GM19238 (cell line): ENCODE data around the gene DPP7.

Experiments used
- DNase-seq: peaks from one replicate; pipeline ENCODE4 v3.0.0; 2011; ENCODE audit warnings: low spot score; ENCODE audit not compliant: insufficient read length

Gene DPP7

GRCh38 chr9:137088121-137088520, 26.4 kb downstream of the DPP7 start:
- DNase-seq = no peak

- no peak for DNase-seq
Measured at GRCh38 chr9:137087409-137087925, 27.1 kb downstream of the DPP7 start.

GRCh38 chr9:137086531-137087408, 27.8 kb downstream of the DPP7 start, which contains the start of gene MAN1B1:
TSS of gene MAN1B1 (plus strand) at chr9:137086985. CDS start at chr9:137087000, 15 bp downstream.
- peak; percentile 98 for DNase-seq

GRCh38 chr9:137085920-137086530, 28.5 kb downstream of the DPP7 start:
- no peak for DNase-seq

- DNase-seq = no peak
Measured at GRCh38 chr9:137084526-137084925, 30.0 kb downstream of the DPP7 start.

- no peak for DNase-seq
Measured at GRCh38 chr9:137083394-137084004, 31.0 kb downstream of the DPP7 start.

- no peak for DNase-seq
Measured at GRCh38 chr9:137082925-137083290, 31.6 kb downstream of the DPP7 start.

- DNase-seq = no peak
Measured at GRCh38 chr9:137082222-137082924, 32.2 kb downstream of the DPP7 start.

- no peak for DNase-seq
Measured at GRCh38 chr9:137080260-137081122, 34.0 kb downstream of the DPP7 start.

- DNase-seq = no peak
Measured at GRCh38 chr9:137079401-137079787, 35.1 kb downstream of the DPP7 start.

- DNase-seq = no peak
Measured at GRCh38 chr9:137078701-137079400, 35.7 kb downstream of the DPP7 start.

- no peak for DNase-seq
Measured at GRCh38 chr9:137077758-137078693, 36.5 kb downstream of the DPP7 start.

- peak; percentile 60 for DNase-seq
Measured at GRCh38 chr9:137077010-137077747, 37.4 kb downstream of the DPP7 start, which contains the start of gene UAP1L1. TSS of gene UAP1L1 (plus strand) at chr9:137077517. CDS start at chr9:137077533, 16 bp downstream.

GRCh38 chr9:137076636-137077009, 37.9 kb downstream of the DPP7 start:
- no peak for DNase-seq

GRCh38 chr9:137075275-137075775, 39.2 kb downstream of the DPP7 start:
- DNase-seq = no peak

GRCh38 chr9:137074657-137075274, 39.8 kb downstream of the DPP7 start:
- no peak for DNase-seq

- no peak for DNase-seq
Measured at GRCh38 chr9:137073992-137074399, 40.5 kb downstream of the DPP7 start.
